Measurements from ENCODE around the gene SP3. TPM values are rescaled to one million over a fixed set of nuclear protein-coding genes. Genes with fewer than 3 reads are reported as not detected.

The SP3 gene
- total RNA-seq, 4 donors from 2014 or later: 78.7 to 102 (median 92.2) TPM

- Histone ChIP-seq H3K27ac (replicated peaks in 1 of 4) (peak overlapping the region; percentile 10 to 60 (median 39)), H3K9me3 (no peaks in the 10 kb centered on the region), H3K36me3 (no peaks in the 10 kb centered on the region), H3K27me3 (no peaks in the 10 kb centered on the region), H3K4me3 (no peak overlapping the region), H3K4me1 (peaks cover 16 to 32% (median 30%) of the 10 kb centered on the region in 4 donors)
- 65% methylated on average over 7 of the region's 7 CpGs for WGBS
- intact Hi-C loops (cut with DNase I): no loop called here
- no peak for DNase-seq (ENCODE audit: extremely low spot score)
- TF ChIP-seq POLR2AphosphoS5 (IDR thresholded peaks at IDR 0.05) (no peak), EP300 (IDR thresholded peaks at IDR 0.05) (no peak), POLR2A (IDR thresholded peaks at IDR 0.05; ENCODE audit: low read depth) (no peak), CTCF (IDR thresholded peaks at IDR 0.05) (no peak)
Observed at GRCh38 chr2:173998386-173998785, 33.2 kb upstream of the SP3 start.

DNA sequence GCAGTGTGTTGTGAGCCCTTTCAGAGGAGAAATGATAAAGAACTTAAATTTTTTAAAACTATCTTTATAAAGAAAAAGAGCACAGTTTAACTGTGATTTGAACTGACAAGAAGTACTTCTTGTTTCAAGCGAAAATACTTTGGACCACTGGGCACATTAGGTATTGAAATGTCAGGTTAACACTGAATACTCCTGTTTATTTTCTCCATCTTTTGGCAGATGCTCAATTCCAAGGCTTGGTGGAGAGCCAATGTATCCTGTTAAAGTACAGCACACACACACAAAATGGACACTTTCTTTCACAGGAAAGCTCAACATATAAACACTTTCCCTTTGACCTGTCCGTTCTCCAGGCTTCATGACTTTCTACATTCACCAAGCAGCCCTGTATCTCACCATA lies 32.6 kb upstream of the SP3 start:
- no peak for TF ChIP-seq EP300 (IDR thresholded peaks at IDR 0.05)
- no peak for TF ChIP-seq POLR2A (IDR thresholded peaks at IDR 0.05; ENCODE audit: low read depth)
- TF ChIP-seq POLR2AphosphoS5 (IDR thresholded peaks at IDR 0.05): no peak
- TF ChIP-seq CTCF (IDR thresholded peaks at IDR 0.05): no peak
- Histone ChIP-seq H3K36me3 (no peaks in the 10 kb centered on the region), H3K27me3 (no peaks in the 10 kb centered on the region), H3K4me3 (no peak overlapping the region), H3K4me1 (peaks cover 16 to 32% (median 30%) of the 10 kb centered on the region in 4 donors), H3K27ac (replicated peaks in 1 of 4) (peak overlapping the region; percentile 10 to 60 (median 39)), H3K9me3 (no peaks in the 10 kb centered on the region)
- 43% methylated on average over 2 of the region's 2 CpGs for WGBS
- DNase-seq (ENCODE audit: extremely low spot score): no peak
- intact Hi-C loops (cut with DNase I): no loop called here

GRCh38 chr2:173997269-173997668 lies 32.1 kb upstream of the SP3 start:
- TF ChIP-seq POLR2AphosphoS5 (IDR thresholded peaks at IDR 0.05) (peak; percentile 58 to 77), CTCF (IDR thresholded peaks at IDR 0.05) (no peak)
- H3K27ac ChIP-seq (replicated peaks in 1 of 4): peak overlapping the region in 3 of 4 donors; percentile 22 to 60 (median 56)
- DNase-seq (ENCODE audit: extremely low spot score): peak; percentile 94
- no peak overlapping the region for H3K4me3 ChIP-seq
- no peaks in the 10 kb centered on the region for H3K9me3 ChIP-seq
- 24% methylated on average over 7 of the region's 7 CpGs for WGBS
- H3K27me3 ChIP-seq: no peaks in the 10 kb centered on the region
- H3K36me3 ChIP-seq: no peaks in the 10 kb centered on the region
- H3K4me1 ChIP-seq: peaks cover 20 to 34% (median 33%) of the 10 kb centered on the region in 4 donors
- intact Hi-C loops (cut with DNase I): no loop called here

GRCh38 chr2:173996766-173997165 lies 31.6 kb upstream of the SP3 start:
- no peak for DNase-seq (ENCODE audit: extremely low spot score)
- Histone ChIP-seq H3K36me3 (no peaks in the 10 kb centered on the region), H3K4me1 (peaks cover 25 to 39% (median 39%) of the 10 kb centered on the region in 4 donors), H3K27me3 (no peaks in the 10 kb centered on the region), H3K9me3 (no peaks in the 10 kb centered on the region), H3K27ac (replicated peaks in 1 of 4) (peak overlapping the region in 2 of 4 donors; percentile 56 to 60), H3K4me3 (no peak overlapping the region)
- intact Hi-C loops (cut with DNase I): no loop called here
- 73% methylated on average over 2 of the region's 2 CpGs for WGBS
- TF ChIP-seq POLR2A (IDR thresholded peaks at IDR 0.05; ENCODE audit: low read depth) (no peak), POLR2AphosphoS5 (IDR thresholded peaks at IDR 0.05) (no peak), EP300 (IDR thresholded peaks at IDR 0.05) (no peak), CTCF (IDR thresholded peaks at IDR 0.05) (no peak)

DNA sequence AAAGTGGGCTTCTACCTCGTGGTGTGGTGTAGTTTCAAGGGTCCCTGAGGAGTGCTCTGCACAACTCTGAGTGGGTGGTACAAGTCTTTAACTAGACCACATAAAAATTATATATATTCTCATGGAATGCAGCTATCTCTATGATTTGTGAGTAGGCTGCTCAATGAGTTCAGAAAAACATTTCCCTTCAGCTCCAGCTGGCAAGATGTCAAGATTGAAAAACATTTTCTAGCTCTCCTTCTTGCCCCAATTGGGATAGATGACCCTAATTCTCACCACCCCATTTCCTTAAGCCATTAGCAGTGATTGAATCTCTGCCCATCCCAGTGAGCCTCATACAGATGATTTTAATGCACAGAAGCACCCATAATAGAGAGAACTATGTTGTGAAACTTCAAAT lies 28.3 kb upstream of the SP3 start:
- H3K4me3 ChIP-seq: no peak overlapping the region
- H3K27me3 ChIP-seq: no peaks in the 10 kb centered on the region
- no peak for DNase-seq (ENCODE audit: extremely low spot score)
- H3K4me1 ChIP-seq: peaks cover 44 to 59% (median 56%) of the 10 kb centered on the region in 4 donors
- no peak for TF ChIP-seq EP300 (IDR thresholded peaks at IDR 0.05)
- TF ChIP-seq POLR2AphosphoS5 (IDR thresholded peaks at IDR 0.05): no peak
- TF ChIP-seq CTCF (IDR thresholded peaks at IDR 0.05): no peak
- TF ChIP-seq POLR2A (IDR thresholded peaks at IDR 0.05; ENCODE audit: low read depth): no peak
- no peaks in the 10 kb centered on the region for H3K36me3 ChIP-seq
- WGBS: 71% methylated on average over 1 of the region's 1 CpG
- H3K27ac ChIP-seq (replicated peaks in 1 of 4): no peak overlapping the region
- H3K9me3 ChIP-seq: no peaks in the 10 kb centered on the region
- intact Hi-C loops (cut with DNase I): no loop called here

Measured in esophagus muscularis mucosa (tissue), 4 donors.